C4-2B (cell line): Measurements from ENCODE around the gene IFT20.

Source experiments
- ZFX ChIP-seq: fragments of 450-650 bp; IDR thresholded peaks from 2 replicates; pipeline ENCODE4 v1.6.1; 2017
- TF ChIP-seq, protein P1 (sequence below): fragments of 450-650 bp; conservative IDR thresholded peaks from 2 replicates; pipeline ENCODE4 v1.5.1; 2017; ENCODE audit warnings: mild to moderate bottlenecking

DNA sequence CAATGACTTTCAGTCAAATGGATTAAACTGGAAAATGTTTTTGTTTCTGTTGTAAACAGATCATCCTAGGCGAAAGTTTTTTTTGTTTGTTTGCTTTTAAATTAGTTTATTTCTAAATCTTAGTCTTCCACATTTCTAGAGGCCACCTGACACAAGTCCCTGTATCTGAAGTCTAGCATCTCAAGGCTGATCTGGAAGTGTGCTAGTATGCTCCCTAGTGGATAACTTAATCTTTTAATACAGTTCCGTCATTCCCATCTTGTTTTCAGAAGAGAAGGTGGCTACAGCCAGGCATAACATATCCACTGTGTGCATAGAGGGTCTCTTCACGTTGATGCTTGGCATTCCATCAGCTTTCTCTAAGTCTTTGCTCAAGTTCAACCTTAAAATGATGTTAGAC lies 7.6 kb downstream of the IFT20 start:
- TF ChIP-seq, protein P1, sequence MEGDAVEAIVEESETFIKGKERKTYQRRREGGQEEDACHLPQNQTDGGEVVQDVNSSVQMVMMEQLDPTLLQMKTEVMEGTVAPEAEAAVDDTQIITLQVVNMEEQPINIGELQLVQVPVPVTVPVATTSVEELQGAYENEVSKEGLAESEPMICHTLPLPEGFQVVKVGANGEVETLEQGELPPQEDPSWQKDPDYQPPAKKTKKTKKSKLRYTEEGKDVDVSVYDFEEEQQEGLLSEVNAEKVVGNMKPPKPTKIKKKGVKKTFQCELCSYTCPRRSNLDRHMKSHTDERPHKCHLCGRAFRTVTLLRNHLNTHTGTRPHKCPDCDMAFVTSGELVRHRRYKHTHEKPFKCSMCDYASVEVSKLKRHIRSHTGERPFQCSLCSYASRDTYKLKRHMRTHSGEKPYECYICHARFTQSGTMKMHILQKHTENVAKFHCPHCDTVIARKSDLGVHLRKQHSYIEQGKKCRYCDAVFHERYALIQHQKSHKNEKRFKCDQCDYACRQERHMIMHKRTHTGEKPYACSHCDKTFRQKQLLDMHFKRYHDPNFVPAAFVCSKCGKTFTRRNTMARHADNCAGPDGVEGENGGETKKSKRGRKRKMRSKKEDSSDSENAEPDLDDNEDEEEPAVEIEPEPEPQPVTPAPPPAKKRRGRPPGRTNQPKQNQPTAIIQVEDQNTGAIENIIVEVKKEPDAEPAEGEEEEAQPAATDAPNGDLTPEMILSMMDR, result 0 out of 2 replicates have a peak, but pooled peaks have one; percentile 3
- TF ChIP-seq ZFX, result no peak
